HG03442 (cell line): Measurements from ENCODE around the gene TTLL13.
A peak's percentile ranks its signal among the peaks of the same experiment; 100 is the strongest.

Experiments
- ATAC-seq: cut with Tn5 transposase; IDR thresholded peaks from one replicate; pipeline ENCODE4 v1.9.1; 2021; ENCODE audit warnings: mild to moderate bottlenecking, moderate library complexity; ENCODE audit not compliant: unreplicated experiment

TTLL13 gene, protein sequence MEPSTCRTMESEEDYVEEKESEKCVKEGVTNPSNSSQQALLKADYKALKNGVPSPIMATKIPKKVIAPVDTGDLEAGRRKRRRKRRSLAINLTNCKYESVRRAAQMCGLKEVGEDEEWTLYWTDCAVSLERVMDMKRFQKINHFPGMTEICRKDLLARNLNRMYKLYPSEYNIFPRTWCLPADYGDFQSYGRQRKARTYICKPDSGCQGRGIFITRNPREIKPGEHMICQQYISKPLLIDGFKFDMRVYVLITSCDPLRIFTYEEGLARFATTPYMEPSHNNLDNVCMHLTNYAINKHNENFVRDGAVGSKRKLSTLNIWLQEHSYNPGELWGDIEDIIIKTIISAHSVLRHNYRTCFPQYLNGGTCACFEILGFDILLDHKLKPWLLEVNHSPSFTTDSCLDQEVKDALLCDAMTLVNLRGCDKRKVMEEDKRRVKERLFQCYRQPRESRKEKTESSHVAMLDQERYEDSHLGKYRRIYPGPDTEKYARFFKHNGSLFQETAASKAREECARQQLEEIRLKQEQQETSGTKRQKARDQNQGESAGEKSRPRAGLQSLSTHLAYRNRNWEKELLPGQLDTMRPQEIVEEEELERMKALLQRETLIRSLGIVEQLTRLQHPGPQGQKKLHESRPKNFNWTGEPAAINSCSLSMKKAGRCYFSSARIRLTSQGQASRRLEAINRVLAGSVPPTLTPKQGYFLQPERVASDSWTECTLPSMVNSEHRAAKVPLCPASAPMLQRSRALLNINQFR

GRCh38 chr15:90249203-90249863 is at the start of gene TTLL13:
Gene TTLL13, plus strand, starts transcription at chr15:90249556. Its CDS starts 1,075 bp downstream, at chr15:90250631.
- peak; percentile 53 for ATAC-seq

GRCh38 chr15:90200534-90201129 is 48.7 kb upstream of the TTLL13 start:
- peak; percentile 17 for ATAC-seq

GRCh38 chr15:90201130-90201943 is 48.0 kb upstream of the TTLL13 start, which contains the start of gene SEMA4B:
Gene SEMA4B, plus strand, starts transcription at chr15:90201330. Its CDS starts 249 bp downstream, at chr15:90201579.
- peak; percentile 65 for ATAC-seq

GRCh38 chr15:90201944-90202375 is 47.4 kb upstream of the TTLL13 start:
- ATAC-seq = no peak

DNA sequence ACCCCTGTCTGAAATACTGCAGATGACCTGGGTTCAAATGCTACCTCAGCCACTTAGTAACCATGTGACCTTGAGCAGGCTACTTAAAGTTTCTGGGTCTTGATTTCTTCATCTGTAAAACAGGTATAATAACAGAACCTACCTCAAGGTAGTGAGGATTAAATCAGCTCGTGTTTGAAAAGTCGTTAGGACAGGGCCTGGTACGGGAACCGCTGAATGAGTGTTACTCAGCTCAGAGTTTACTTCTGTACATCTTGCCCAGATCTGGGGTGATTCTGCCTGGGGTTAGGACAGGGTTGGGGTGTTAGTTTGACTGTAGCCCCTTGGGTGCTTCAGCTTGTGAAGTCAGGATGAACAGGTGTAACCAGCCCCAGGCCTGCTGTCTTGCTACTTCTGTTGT is 46.4 kb upstream of the TTLL13 start:
- no peak for ATAC-seq

- ATAC-seq = no peak
These were observed 45.9 kb upstream of the TTLL13 start for GRCh38 chr15:90203473-90203872.

- no peak for ATAC-seq
These were observed 45.4 kb upstream of the TTLL13 start for GRCh38 chr15:90203922-90204321.

GRCh38 chr15:90205050-90205848 is 44.1 kb upstream of the TTLL13 start:
- no peak for ATAC-seq

DNA sequence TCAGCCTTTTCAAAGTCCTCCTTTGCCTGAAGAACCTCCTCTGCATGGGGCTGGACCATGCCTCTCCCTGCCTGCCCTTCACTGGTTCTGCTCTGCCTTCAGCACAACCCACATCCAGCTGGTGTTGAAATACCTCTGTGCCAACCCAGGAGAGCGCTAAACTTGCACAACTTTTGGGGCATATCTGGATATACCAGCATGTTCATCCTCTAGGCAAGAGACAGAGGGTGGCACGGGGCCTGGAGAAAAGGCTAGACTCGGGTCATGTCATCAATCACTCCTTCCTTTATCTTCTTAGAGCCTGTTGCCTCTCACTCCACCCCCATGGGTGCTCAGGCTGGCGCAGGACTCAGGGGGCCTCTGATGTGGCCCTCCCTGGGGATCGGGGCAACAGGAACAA is 43.5 kb upstream of the TTLL13 start:
- ATAC-seq = no peak

DNA sequence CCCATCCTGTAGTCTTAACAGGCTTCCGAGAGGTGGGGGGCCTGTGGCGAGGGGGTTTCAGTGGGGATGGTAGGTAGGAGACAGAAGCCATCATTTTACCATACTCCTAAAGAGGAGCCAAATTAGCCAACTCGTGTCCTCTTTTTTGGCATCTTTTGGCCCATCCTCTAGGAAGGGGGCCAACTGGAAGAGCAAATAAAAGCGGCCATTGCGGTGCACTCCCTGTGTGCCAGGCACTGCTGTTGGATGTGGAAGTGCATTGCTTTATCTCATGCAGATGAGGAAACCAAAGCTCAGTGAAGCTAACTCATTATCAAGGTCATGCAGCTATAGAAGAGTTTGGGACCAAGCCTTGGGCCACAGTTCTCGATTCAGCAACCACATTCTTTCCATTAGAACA is 42.1 kb upstream of the TTLL13 start:
- ATAC-seq = no peak

- ATAC-seq = no peak
These were observed 41.0 kb upstream of the TTLL13 start for GRCh38 chr15:90208356-90208755.

DNA sequence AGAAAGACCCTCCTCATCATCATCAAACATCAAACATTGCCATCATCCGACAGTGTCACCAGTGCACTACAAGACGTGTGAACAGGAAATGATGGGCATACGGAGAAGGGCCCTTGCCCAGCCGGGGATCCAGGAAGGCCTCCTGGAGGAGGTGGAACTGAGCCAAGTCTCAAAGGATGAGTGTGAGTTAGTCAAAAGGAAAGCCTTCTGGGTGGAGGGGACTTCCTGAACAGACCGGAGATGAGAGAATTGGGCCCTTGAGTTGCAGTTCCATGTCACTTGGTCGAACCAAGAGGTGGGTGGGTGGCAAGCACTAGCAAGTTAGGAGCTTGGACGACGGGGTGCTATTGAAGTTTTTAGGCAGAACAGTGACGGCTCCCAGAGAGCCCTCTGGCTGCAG is 39.8 kb upstream of the TTLL13 start:
- ATAC-seq = peak; percentile 60

DNA sequence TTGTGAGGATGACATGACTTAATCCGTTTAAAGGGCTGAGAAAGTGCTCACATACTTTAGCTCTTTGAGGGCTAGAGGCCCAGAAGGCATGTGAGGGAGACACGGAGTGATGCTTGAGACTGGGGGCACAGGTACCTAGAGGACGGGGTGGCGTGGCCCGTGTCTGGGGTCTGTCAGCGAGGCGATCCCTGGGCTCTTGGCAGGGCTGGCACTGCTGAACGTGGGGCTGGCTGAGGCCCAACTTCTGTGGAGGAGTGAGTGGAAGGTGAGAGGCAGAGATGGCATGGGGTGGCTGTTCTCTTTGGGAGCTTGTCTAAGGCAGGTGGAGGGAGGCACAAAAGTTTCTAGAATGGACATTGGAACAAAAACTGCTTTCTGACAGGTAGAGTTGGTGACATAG is 38.8 kb upstream of the TTLL13 start:
- no peak for ATAC-seq

GRCh38 chr15:90211009-90211408 is 38.3 kb upstream of the TTLL13 start:
- no peak for ATAC-seq

- no peak for ATAC-seq
These were observed 37.8 kb upstream of the TTLL13 start for GRCh38 chr15:90211440-90212143.

- ATAC-seq = no peak
These were observed 36.9 kb upstream of the TTLL13 start for GRCh38 chr15:90212221-90213098.

DNA sequence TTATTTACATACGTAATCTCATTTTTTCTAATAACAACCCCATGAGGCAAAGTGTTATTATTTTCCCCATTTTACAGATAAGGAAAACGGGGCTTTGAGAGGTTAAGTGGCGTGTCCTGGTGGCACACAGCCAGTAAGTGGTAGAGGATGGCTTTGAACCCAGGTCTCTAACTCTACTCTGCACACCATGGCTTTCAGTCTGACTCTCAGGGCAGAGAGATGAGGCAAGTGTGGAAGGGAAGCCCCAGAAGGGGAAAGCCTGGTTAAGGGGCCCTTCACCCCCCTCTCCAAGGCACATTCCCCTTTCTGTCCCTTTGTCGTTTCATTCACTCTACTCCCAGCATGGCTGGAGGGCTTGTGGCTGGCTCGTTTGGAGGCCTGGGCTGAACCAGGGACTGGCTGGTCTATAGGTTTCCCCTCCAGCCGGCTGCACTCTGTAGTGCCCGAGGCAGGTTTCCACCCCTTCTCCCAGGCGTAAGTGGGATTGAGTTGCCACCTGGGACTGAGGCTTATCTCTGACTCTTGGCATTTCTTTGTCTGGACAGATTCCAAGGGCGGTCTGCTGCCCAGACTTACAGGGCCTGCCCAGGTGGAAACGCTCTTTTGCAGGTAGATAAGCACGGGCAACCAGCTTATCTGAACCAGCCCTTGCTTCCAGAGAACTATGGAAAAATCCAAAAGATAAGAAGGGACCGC is 36.1 kb upstream of the TTLL13 start:
- no peak for ATAC-seq
